ENCODE data around the gene RHBDL2. TPM values are rescaled to one million over a fixed set of nuclear protein-coding genes. Genes with fewer than 3 reads are reported as not detected.
A peak's percentile ranks its signal among the peaks of the same experiment; 100 is the strongest.

Gene RHBDL2
- total RNA-seq, 3 donors from 2014 or later (not counting 1 experiment from before 2014, with no cell fraction given): not detected

GRCh38 chr1:38870996-38871395 lies 70.6 kb downstream of the RHBDL2 start:
- H3K4me1 ChIP-seq (ENCODE audit: control insufficient read depth, insufficient read depth, low read length): peaks cover 13% of the 10 kb centered on the region
- H3K4me1 Mint-ChIP-seq: peaks cover 28 to 31% of the 10 kb centered on the region in 2 donors
- H3K36me3 ChIP-seq (ENCODE audit: control insufficient read depth, insufficient read depth, low read length): peaks cover 4% of the 10 kb centered on the region
- H3K4me3 Mint-ChIP-seq: peak overlapping the region; percentile 29
- DNase-seq: no peak
- H3K4me3 ChIP-seq (ENCODE audit: low read length): no peak overlapping the region
- no peak overlapping the region for H3K27ac ChIP-seq (ENCODE audit: low read length)
- H3K9me3 Mint-ChIP-seq: no peaks in the 10 kb centered on the region
- no peaks in the 10 kb centered on the region for H3K27me3 ChIP-seq (ENCODE audit: control insufficient read depth, insufficient read depth, low read length)
- H3K27ac Mint-ChIP-seq: peak overlapping the region in 1 of 2 donors; percentile 84
- H3K27me3 Mint-ChIP-seq (ENCODE audit: low read depth in 2 of 2): no peaks in the 10 kb centered on the region
- intact Hi-C loops (cut with micrococcal nuclease): loop anchor here (5.0 kb wide), 1 partner anchor 156 kb away; the partner anchor contains the start of gene NDUFS5
- TF ChIP-seq CTCF (IDR thresholded peaks at IDR 0.05): no peak
- 92% methylated on average over 8 of the region's 8 CpGs for WGBS (ENCODE audit: insufficient coverage)
- H3K9me3 ChIP-seq (ENCODE audit: control insufficient read depth, insufficient read depth, low read length): no peaks in the 10 kb centered on the region
- ATAC-seq: no peak
- no peaks in the 10 kb centered on the region for H3K36me3 Mint-ChIP-seq

GRCh38 chr1:38867208-38867607 lies 74.4 kb downstream of the RHBDL2 start:
- intact Hi-C loops (cut with micrococcal nuclease): no loop called here
- H3K9me3 ChIP-seq (ENCODE audit: control insufficient read depth, insufficient read depth, low read length): no peaks in the 10 kb centered on the region
- no peaks in the 10 kb centered on the region for H3K27me3 Mint-ChIP-seq (ENCODE audit: low read depth in 2 of 2)

GRCh38 chr1:38865112-38865715 lies 76.4 kb downstream of the RHBDL2 start:
- Mint-ChIP-seq H3K4me1 (peaks cover 21 to 33% of the 10 kb centered on the region in 2 donors), H3K27me3 (ENCODE audit: low read depth in 2 of 2) (no peaks in the 10 kb centered on the region), H3K36me3 (no peaks in the 10 kb centered on the region), H3K27ac (no peak overlapping the region), H3K9me3 (no peaks in the 10 kb centered on the region), H3K4me3 (no peak overlapping the region)
- TF ChIP-seq CTCF (IDR thresholded peaks at IDR 0.05): no peak
- Histone ChIP-seq H3K4me1 (ENCODE audit: control insufficient read depth, insufficient read depth, low read length) (peaks cover 7% of the 10 kb centered on the region), H3K9me3 (ENCODE audit: control insufficient read depth, insufficient read depth, low read length) (no peaks in the 10 kb centered on the region), H3K27me3 (ENCODE audit: control insufficient read depth, insufficient read depth, low read length) (no peaks in the 10 kb centered on the region), H3K27ac (ENCODE audit: low read length) (no peak overlapping the region), H3K4me3 (ENCODE audit: low read length) (no peak overlapping the region), H3K36me3 (ENCODE audit: control insufficient read depth, insufficient read depth, low read length) (peaks cover 15% of the 10 kb centered on the region)
- intact Hi-C loops (cut with micrococcal nuclease): no loop called here
- DNase-seq (no peak), ATAC-seq (no peak)
- WGBS (ENCODE audit: insufficient coverage): 94% methylated on average over 3 of the region's 4 CpGs

More at GRCh38 chr1:38867208-38867607, 74.4 kb downstream of the RHBDL2 start:
- Mint-ChIP-seq H3K9me3 (no peaks in the 10 kb centered on the region), H3K36me3 (no peaks in the 10 kb centered on the region), H3K27ac (no peak overlapping the region), H3K4me3 (no peak overlapping the region), H3K4me1 (peaks cover 23 to 33% of the 10 kb centered on the region in 2 donors)
- Histone ChIP-seq H3K4me3 (ENCODE audit: low read length) (no peak overlapping the region), H3K27me3 (ENCODE audit: control insufficient read depth, insufficient read depth, low read length) (no peaks in the 10 kb centered on the region), H3K4me1 (ENCODE audit: control insufficient read depth, insufficient read depth, low read length) (no peaks in the 10 kb centered on the region), H3K27ac (ENCODE audit: low read length) (no peak overlapping the region), H3K36me3 (ENCODE audit: control insufficient read depth, insufficient read depth, low read length) (peaks cover 15% of the 10 kb centered on the region)
- DNase-seq: no peak
- no peak for TF ChIP-seq CTCF (IDR thresholded peaks at IDR 0.05)
- ATAC-seq: no peak
- 93% methylated on average over 7 of the region's 8 CpGs for WGBS (ENCODE audit: insufficient coverage)

- Histone ChIP-seq H3K4me3 (ENCODE audit: low read length) (peak overlapping the region; percentile 65), H3K27ac (ENCODE audit: low read length) (no peak overlapping the region), H3K4me1 (ENCODE audit: control insufficient read depth, insufficient read depth, low read length) (peaks cover 27% of the 10 kb centered on the region), H3K9me3 (ENCODE audit: control insufficient read depth, insufficient read depth, low read length) (no peaks in the 10 kb centered on the region), H3K27me3 (ENCODE audit: control insufficient read depth, insufficient read depth, low read length) (no peaks in the 10 kb centered on the region), H3K36me3 (ENCODE audit: control insufficient read depth, insufficient read depth, low read length) (peaks cover 19% of the 10 kb centered on the region)
- Mint-ChIP-seq H3K9me3 (no peaks in the 10 kb centered on the region), H3K4me1 (peaks cover 25 to 41% of the 10 kb centered on the region in 2 donors), H3K27ac (peak overlapping the region; percentile 83 to 88), H3K4me3 (peak overlapping the region; percentile 94), H3K36me3 (no peaks in the 10 kb centered on the region), H3K27me3 (ENCODE audit: low read depth in 2 of 2) (no peaks in the 10 kb centered on the region)
- intact Hi-C loops (cut with micrococcal nuclease): no loop called here
- DNase-seq (no peak), ATAC-seq (no peak)
- 12% methylated on average over 5 of the region's 6 CpGs for WGBS (ENCODE audit: insufficient coverage)
- no peak for TF ChIP-seq CTCF (IDR thresholded peaks at IDR 0.05)
Observed at GRCh38 chr1:38860454-38860795, 81.2 kb downstream of the RHBDL2 start.
